PC-9 (cell line): ENCODE data around the gene CTNND2. TPM values are rescaled to one million over a fixed set of nuclear protein-coding genes. Genes with fewer than 3 reads are reported as not detected.

ENCODE experiments used
- BruUV-seq: library from RNA; stranded (reverse); fragments of 400-500 nt; replicated peaks from 2 replicates; lab custom pipeline; 2021; lab: Mats Ljungman, UMichigan
- CTCF ChIA-PET: fragments of 300-600 bp; sonication (Branson Sonifier 250); formaldehyde crosslinking; loops from one replicate; lab custom pipeline; 2022; ENCODE audit warnings: antibody characterized with exemption; lab: Charles Lee
- POLR2A ChIA-PET: fragments of 300-600 bp; sonication (Branson Sonifier 250); formaldehyde crosslinking; loops from one replicate; lab custom pipeline; 2022; ENCODE audit warnings: antibody characterized with exemption; ENCODE audit not compliant: unreplicated experiment; lab: Charles Lee
- DNase-seq, 2 experiments: peaks; one replicate each; pipeline versions ENCODE4 v3.0.0 to v3.0.0-alpha.2; 2015 to 2022; ENCODE audit warnings: mixed read lengths in 1 of 2
- H2AFZ ChIP-seq: fragments of 200-600 bp; sonication (generic); 2 replicates; pipeline ENCODE4 v1.8.1; 2017; ENCODE audit warnings: antibody characterized with exemption
- H3F3A ChIP-seq: fragments of 200-600 bp; sonication (generic); 2 replicates; pipeline ENCODE4 v1.8.1; 2017; ENCODE audit warnings: antibody characterized with exemption, mild to moderate bottlenecking, low read depth; ENCODE audit not compliant: insufficient read depth
- H3K27ac ChIP-seq: fragments of 200-600 bp; sonication (generic); 2 replicates; pipeline ENCODE4 v1.6.1; 2016; ENCODE audit warnings: mixed run types
- H3K27me3 ChIP-seq: fragments of 200-600 bp; sonication (generic); 2 replicates; pipeline ENCODE4 v1.6.1; 2016; ENCODE audit warnings: low read depth, mixed run types; ENCODE audit not compliant: insufficient read depth
- H3K36me3 ChIP-seq: fragments of 200-600 bp; sonication (generic); 2 replicates; pipeline ENCODE4 v1.6.1; 2016; ENCODE audit warnings: low read depth, mixed run types
- H3K4me1 ChIP-seq: fragments of 200-600 bp; sonication (generic); replicated peaks from 2 replicates; pipeline ENCODE4 v1.6.1; 2016; ENCODE audit warnings: mixed run types; ENCODE audit not compliant: insufficient read depth
- H3K4me2 ChIP-seq: fragments of 200-600 bp; sonication (generic); 2 replicates; pipeline ENCODE4 v1.6.1; 2017; ENCODE audit warnings: mixed run types
- H3K4me3 ChIP-seq: fragments of 200-600 bp; sonication (generic); 2 replicates; pipeline ENCODE4 v1.6.1; 2016; ENCODE audit warnings: mixed run types
- H3K79me2 ChIP-seq: fragments of 200-600 bp; sonication (generic); 2 replicates; pipeline ENCODE4 v1.6.1; 2017; ENCODE audit warnings: low read depth, mixed run types
- H3K9me2 ChIP-seq: fragments of 200-600 bp; sonication (generic); 2 replicates; pipeline ENCODE4 v1.8.1; 2017; ENCODE audit warnings: mild to moderate bottlenecking; ENCODE audit not compliant: insufficient read depth
- H3K9me3 ChIP-seq: fragments of 200-600 bp; sonication (generic); 2 replicates; pipeline ENCODE4 v1.8.1; 2016; ENCODE audit warnings: low read depth; ENCODE audit not compliant: insufficient read depth
- H4K20me1 ChIP-seq: fragments of 200-600 bp; sonication (generic); 2 replicates; pipeline ENCODE4 v1.8.1; 2017; ENCODE audit not compliant: insufficient read depth
- EZH2 ChIP-seq: fragments of 200-600 bp; sonication (generic); IDR thresholded peaks from 2 replicates; pipeline ENCODE4 v1.8.0; 2017; ENCODE audit warnings: antibody characterized with exemption, low read depth
- intact Hi-C: fragments of 100-400 bp; cut with micrococcal nuclease; formaldehyde crosslinking; loops from one replicate; pipeline ENCODE4 v1.10.0; 2022; ENCODE audit not compliant: unreplicated experiment
- total RNA-seq: library from RNA; stranded (reverse); gene quantifications from 2 replicates; pipeline ENCODE4 v1.2.3, GENCODE V29; 2021
- TF ChIP-seq, protein P1 (sequence below): fragments of 200-600 bp; sonication (generic); conservative IDR thresholded peaks from 2 replicates; pipeline ENCODE4 v1.6.1; 2017; ENCODE audit warnings: mixed run types, antibody characterized with exemption, mild to moderate bottlenecking, moderate library complexity

Gene CTNND2
- total RNA-seq, 1 experiment from 2014 or later, result not detected

GRCh38 chr5:10936081-10936855 is 968.0 kb downstream of the CTNND2 start:
- H3K4me3 ChIP-seq, result no peak overlapping the region
- no peak overlapping the region for H3K4me2 ChIP-seq
- H3K27me3 ChIP-seq, result no peaks in the 10 kb centered on the region
- no peaks in the 10 kb centered on the region for H3K36me3 ChIP-seq
- DNase-seq, result no peak
- no peaks in the 10 kb centered on the region for H4K20me1 ChIP-seq
- H3K9me2 ChIP-seq, result no peaks in the 10 kb centered on the region
- ChIA-PET CTCF (no interaction called here), POLR2A (no interaction called here)
- H3K4me1 ChIP-seq, result no peaks in the 10 kb centered on the region
- intact Hi-C loops, result no loop called here
- no TSS peak for BruUV-seq
- no peaks in the 10 kb centered on the region for H3K9me3 ChIP-seq
- no peaks in the 10 kb centered on the region for H3F3A ChIP-seq
- no peak overlapping the region for H2AFZ ChIP-seq
- no peaks in the 10 kb centered on the region for H3K79me2 ChIP-seq
- TF ChIP-seq EZH2, result no peak
- H3K27ac ChIP-seq, result no peak overlapping the region

GRCh38 chr5:10935536-10935935 is 968.7 kb downstream of the CTNND2 start:
- Histone ChIP-seq H3K36me3 (no peaks in the 10 kb centered on the region), H3K4me1 (no peaks in the 10 kb centered on the region), H3K27me3 (no peaks in the 10 kb centered on the region), H3K79me2 (no peaks in the 10 kb centered on the region), H3K4me3 (no peak overlapping the region), H3K4me2 (no peak overlapping the region), H3F3A (no peaks in the 10 kb centered on the region), H3K27ac (no peak overlapping the region), H4K20me1 (no peaks in the 10 kb centered on the region), H2AFZ (no peak overlapping the region), H3K9me2 (no peaks in the 10 kb centered on the region), H3K9me3 (no peaks in the 10 kb centered on the region)
- no TSS peak for BruUV-seq
- ChIA-PET CTCF (no interaction called here), POLR2A (no interaction called here)
- DNase-seq, result no peak
- intact Hi-C loops, result no loop called here
- TF ChIP-seq EZH2, result no peak
- TF ChIP-seq, protein P1, sequence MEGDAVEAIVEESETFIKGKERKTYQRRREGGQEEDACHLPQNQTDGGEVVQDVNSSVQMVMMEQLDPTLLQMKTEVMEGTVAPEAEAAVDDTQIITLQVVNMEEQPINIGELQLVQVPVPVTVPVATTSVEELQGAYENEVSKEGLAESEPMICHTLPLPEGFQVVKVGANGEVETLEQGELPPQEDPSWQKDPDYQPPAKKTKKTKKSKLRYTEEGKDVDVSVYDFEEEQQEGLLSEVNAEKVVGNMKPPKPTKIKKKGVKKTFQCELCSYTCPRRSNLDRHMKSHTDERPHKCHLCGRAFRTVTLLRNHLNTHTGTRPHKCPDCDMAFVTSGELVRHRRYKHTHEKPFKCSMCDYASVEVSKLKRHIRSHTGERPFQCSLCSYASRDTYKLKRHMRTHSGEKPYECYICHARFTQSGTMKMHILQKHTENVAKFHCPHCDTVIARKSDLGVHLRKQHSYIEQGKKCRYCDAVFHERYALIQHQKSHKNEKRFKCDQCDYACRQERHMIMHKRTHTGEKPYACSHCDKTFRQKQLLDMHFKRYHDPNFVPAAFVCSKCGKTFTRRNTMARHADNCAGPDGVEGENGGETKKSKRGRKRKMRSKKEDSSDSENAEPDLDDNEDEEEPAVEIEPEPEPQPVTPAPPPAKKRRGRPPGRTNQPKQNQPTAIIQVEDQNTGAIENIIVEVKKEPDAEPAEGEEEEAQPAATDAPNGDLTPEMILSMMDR, result no peak

GRCh38 chr5:10934783-10935355 is 969.4 kb downstream of the CTNND2 start:
- H3K9me3 ChIP-seq, result no peaks in the 10 kb centered on the region
- H3K79me2 ChIP-seq, result no peaks in the 10 kb centered on the region
- CTCF ChIA-PET, result no interaction called here
- POLR2A ChIA-PET, result no interaction called here
- H3K27ac ChIP-seq, result no peak overlapping the region
- H3F3A ChIP-seq, result no peaks in the 10 kb centered on the region
- no peak overlapping the region for H2AFZ ChIP-seq
- DNase-seq, result no peak
- no peaks in the 10 kb centered on the region for H3K27me3 ChIP-seq
- TF ChIP-seq, protein P1, result no peak
- no peak for TF ChIP-seq EZH2
- no peaks in the 10 kb centered on the region for H3K9me2 ChIP-seq
- no TSS peak for BruUV-seq
- H3K4me1 ChIP-seq, result no peaks in the 10 kb centered on the region
- intact Hi-C loops, result no loop called here
- H4K20me1 ChIP-seq, result no peaks in the 10 kb centered on the region
- no peak overlapping the region for H3K4me2 ChIP-seq
- no peak overlapping the region for H3K4me3 ChIP-seq
- H3K36me3 ChIP-seq, result no peaks in the 10 kb centered on the region
